Endothelial cell of umbilical vein (primary cell): ENCODE data around the gene ULBP1. TPM values are rescaled to one million over a fixed set of nuclear protein-coding genes. Genes with fewer than 3 reads are reported as not detected.

ENCODE experiments used
- BruUV-seq: library from RNA; stranded (reverse); fragments of 400-500 nt; replicated peaks from 2 replicates; lab custom pipeline; 2021; lab: Mats Ljungman, UMichigan
- CTCF ChIA-PET: fragments of 300-600, 350-600 bp; sonication (Branson Sonifier 250); formaldehyde crosslinking; loops from one replicate; lab custom pipeline; 2021; ENCODE audit warnings: antibody characterized with exemption, inconsistent platforms; lab: Charles Lee
- POLR2A ChIA-PET: fragments of 300-600, 350-600 bp; sonication (Branson Sonifier 250); formaldehyde crosslinking; loops from one replicate; lab custom pipeline; 2021; ENCODE audit warnings: antibody characterized with exemption, inconsistent platforms; lab: Charles Lee
- DNase-seq: peaks from one replicate; pipeline ENCODE4 v3.0.0-alpha.2; 2011; ENCODE audit warnings: low read depth, low spot score
- FAIRE-seq: peaks from 2 replicates; lab custom pipeline; 2011; peaks lifted over from hg19 to GRCh38; lab: Jason Lieb, UNC
- H2AFZ ChIP-seq: 2 replicates; pipeline ENCODE4 v1.6.0; 2012; ENCODE audit warnings: low read depth, low read length, control low read depth, inconsistent platforms
- H3K27ac ChIP-seq: 2 replicates; pipeline ENCODE4 v1.5.1; 2011; ENCODE audit warnings: low read depth, mild to moderate bottlenecking, control low read depth, low read length, moderate library complexity; ENCODE audit not compliant: insufficient read depth
- H3K27me3 ChIP-seq, 2 experiments: 2 replicates each; pipeline versions ENCODE4 v1.6.0 to v1.6.1; 2011; ENCODE audit warnings: low read length in 2 of 2, mixed read lengths in 1 of 2; ENCODE audit not compliant: control insufficient read depth in 2 of 2, insufficient read depth in 2 of 2
- H3K36me3 ChIP-seq, 2 experiments: 2 replicates in 1 of 2; 3 replicates in 1 of 2; pipeline ENCODE4 v1.5.1; 2011; ENCODE audit warnings: low read length in 2 of 2, mild to moderate bottlenecking in 1 of 2, moderate library complexity in 1 of 2; ENCODE audit not compliant: control insufficient read depth in 2 of 2, insufficient read depth in 2 of 2; ENCODE audit errors: extremely low read depth in 1 of 2
- H3K4me1 ChIP-seq: 3 replicates; pipeline ENCODE4 v1.5.1; 2011; ENCODE audit warnings: mild to moderate bottlenecking, low read length; ENCODE audit not compliant: control insufficient read depth, insufficient read depth; ENCODE audit errors: extremely low read depth
- H3K4me2 ChIP-seq: 2 replicates; pipeline ENCODE4 v1.6.1; 2011; ENCODE audit warnings: low read length, control low read depth, mixed read lengths; ENCODE audit not compliant: insufficient read depth
- H3K4me3 ChIP-seq, 3 experiments: fragments of 200-600 bp in 1 of 3; sonication (generic), shearing (Covaris generic) in 1 of 3; replicated peaks in 1 of 3; 2 replicates each; pipeline ENCODE4 v1.5.1; 2011 to 2016; ENCODE audit warnings: control low read depth in 3 of 3, low read length in 3 of 3, mild to moderate bottlenecking in 2 of 3, inconsistent platforms in 1 of 3, low read depth in 1 of 3, moderate library complexity in 1 of 3; ENCODE audit not compliant: insufficient read depth in 1 of 3
- H3K79me2 ChIP-seq: 2 replicates; pipeline ENCODE4 v1.6.0; 2012; ENCODE audit warnings: low read length, inconsistent platforms; ENCODE audit not compliant: control insufficient read depth, insufficient read depth
- H3K9ac ChIP-seq: replicated peaks from 2 replicates; pipeline ENCODE3; 2011; ENCODE audit warnings: low read length, control low read depth; ENCODE audit not compliant: insufficient read depth; ENCODE audit errors: extremely low read depth
- H3K9me1 ChIP-seq: replicated peaks from 3 replicates; pipeline ENCODE4 v1.6.0; 2011; ENCODE audit warnings: mild to moderate bottlenecking, low read length; ENCODE audit not compliant: control insufficient read depth, insufficient read depth; ENCODE audit errors: extremely low read depth
- H3K9me3 ChIP-seq: replicated peaks from 2 replicates; pipeline ENCODE4 v1.5.1; 2012; ENCODE audit warnings: low read length, inconsistent platforms; ENCODE audit not compliant: control insufficient read depth, insufficient read depth
- H4K20me1 ChIP-seq: replicated peaks from 2 replicates; pipeline ENCODE3; 2011; ENCODE audit warnings: mild to moderate bottlenecking, low read length; ENCODE audit not compliant: control insufficient read depth, insufficient read depth; ENCODE audit errors: extremely low read depth
- EZH2 ChIP-seq: IDR thresholded peaks from 2 replicates; pipeline ENCODE4 v1.6.1; 2012; ENCODE audit warnings: borderline replicate concordance, low read depth, mild to moderate bottlenecking, moderate library complexity, low read length, inconsistent platforms; ENCODE audit not compliant: severe bottlenecking
- FOS ChIP-seq: IDR thresholded peaks from 2 replicates; pipeline ENCODE4 v1.6.1; 2011; ENCODE audit warnings: mild to moderate bottlenecking, low read length, moderate library complexity, borderline replicate concordance; ENCODE audit not compliant: insufficient read depth
- GATA2 ChIP-seq: IDR thresholded peaks from 2 replicates; pipeline ENCODE4 v1.7.0; 2011; ENCODE audit warnings: low read depth, mild to moderate bottlenecking, moderate library complexity, mixed read lengths, low read length; ENCODE audit not compliant: insufficient read length, insufficient read depth
- JUN ChIP-seq: IDR thresholded peaks from 2 replicates; pipeline ENCODE4 v1.6.1; 2011; ENCODE audit warnings: borderline replicate concordance, low read depth; ENCODE audit not compliant: insufficient read length, insufficient read depth
- MYC ChIP-seq: IDR thresholded peaks from one replicate; pipeline ENCODE4 v1.6.1; 2011; ENCODE audit warnings: mild to moderate bottlenecking, low read depth, low read length
- POLR2AphosphoS5 ChIP-seq: IDR thresholded peaks from 2 replicates; pipeline ENCODE4 v1.6.1; 2012; ENCODE audit warnings: low read depth, mild to moderate bottlenecking, control low read depth, low read length, moderate library complexity; ENCODE audit not compliant: insufficient read depth
- dilution Hi-C: fragments of 300-500 bp; cut with MboI; formaldehyde crosslinking; loops from one replicate; pipeline ENCODE4 v1.15.0; 2019; ENCODE audit warnings: low sequenced_read_pairs; ENCODE audit not compliant: extremely low pct_ligation_motif_present
- intact Hi-C: fragments of 100-400 bp; cut with micrococcal nuclease; formaldehyde crosslinking; loops from one replicate; pipeline ENCODE4 v1.10.0; 2022
- polyA plus RNA-seq, 4 experiments: library from polyadenylated mRNA; depleted of rRNA in 3 of 4; stranded (reverse) in 3 of 4; unstranded in 1 of 4; fragments of >200 nt; gene quantifications; 2 replicates each; pipeline versions ENCODE4 v1.2.1 to v1.2.3, GENCODE V29; 2011 to 2012; ENCODE audit warnings: missing spikeins in 1 of 4
- total RNA-seq: library from RNA; stranded (reverse); gene quantifications from 2 replicates; pipeline ENCODE4 v1.2.3, GENCODE V29; 2021
- TF ChIP-seq, protein P1 (sequence below), 2 donors: IDR thresholded peaks; 1 replicate in 1 of 2; 2 replicates in 1 of 2; pipeline ENCODE4 v1.5.1; 2011; ENCODE audit warnings: low read length in 2 of 2, mild to moderate bottlenecking in 2 of 2, moderate library complexity in 2 of 2, control low read depth in 1 of 2, inconsistent platforms in 1 of 2, low read depth in 1 of 2; ENCODE audit not compliant: insufficient read depth in 1 of 2; ENCODE audit errors: extremely low read depth in 1 of 2
- TF ChIP-seq, protein P2 (sequence below): IDR thresholded peaks from 2 replicates; pipeline ENCODE4 v1.6.1; 2011; ENCODE audit not compliant: insufficient read depth, insufficient read length

Gene ULBP1
- total and polyA plus RNA-seq, 2 donors (not counting 3 experiments of a cell fraction or from before 2014, with no cell fraction given), result 0.33 to 1.4 TPM

DNA sequence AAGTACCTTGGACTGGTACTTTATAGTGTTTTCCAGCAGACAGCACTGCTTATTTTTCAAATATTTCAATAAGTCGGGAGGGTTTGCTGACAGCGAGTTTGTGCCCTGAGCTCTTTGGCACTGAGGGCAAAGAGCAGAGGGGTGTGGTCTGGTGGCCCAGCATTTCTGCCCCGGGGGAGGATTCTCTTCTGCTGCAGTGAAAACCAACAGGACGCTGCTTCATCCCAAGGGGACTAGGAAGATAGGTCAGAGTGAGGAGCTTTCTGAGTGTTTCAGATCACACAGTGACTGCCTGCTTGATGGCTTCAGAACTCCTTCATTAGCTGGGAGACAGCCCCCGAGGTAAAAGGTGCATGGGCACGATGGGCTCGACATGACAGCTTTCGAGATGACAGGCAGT lies 13.3 kb upstream of the ULBP1 start:
- intact Hi-C loops (no loop called here), dilution Hi-C loops (no loop called here)
- no peak overlapping the region for H3K27ac ChIP-seq
- DNase-seq (no peak), FAIRE-seq (no peak)
- no peaks in the 10 kb centered on the region for H3K9me3 ChIP-seq
- H3K4me3 ChIP-seq, result no peak overlapping the region
- no peaks in the 10 kb centered on the region for H3K4me1 ChIP-seq
- no peaks in the 10 kb centered on the region for H3K9me1 ChIP-seq
- BruUV-seq, result no TSS peak
- H3K36me3 ChIP-seq, result peaks cover 0 to 3% of the 10 kb centered on the region in 2 experiments
- CTCF ChIA-PET, result no interaction called here
- no peaks in the 10 kb centered on the region for H3K79me2 ChIP-seq
- peaks cover 25 to 36% of the 10 kb centered on the region in 2 experiments for H3K27me3 ChIP-seq
- no peak for TF ChIP-seq GATA2
- no peak for TF ChIP-seq JUN
- TF ChIP-seq EZH2, result no peak
- no peak for TF ChIP-seq MYC
- no peak for TF ChIP-seq POLR2AphosphoS5
- TF ChIP-seq, protein P1, sequence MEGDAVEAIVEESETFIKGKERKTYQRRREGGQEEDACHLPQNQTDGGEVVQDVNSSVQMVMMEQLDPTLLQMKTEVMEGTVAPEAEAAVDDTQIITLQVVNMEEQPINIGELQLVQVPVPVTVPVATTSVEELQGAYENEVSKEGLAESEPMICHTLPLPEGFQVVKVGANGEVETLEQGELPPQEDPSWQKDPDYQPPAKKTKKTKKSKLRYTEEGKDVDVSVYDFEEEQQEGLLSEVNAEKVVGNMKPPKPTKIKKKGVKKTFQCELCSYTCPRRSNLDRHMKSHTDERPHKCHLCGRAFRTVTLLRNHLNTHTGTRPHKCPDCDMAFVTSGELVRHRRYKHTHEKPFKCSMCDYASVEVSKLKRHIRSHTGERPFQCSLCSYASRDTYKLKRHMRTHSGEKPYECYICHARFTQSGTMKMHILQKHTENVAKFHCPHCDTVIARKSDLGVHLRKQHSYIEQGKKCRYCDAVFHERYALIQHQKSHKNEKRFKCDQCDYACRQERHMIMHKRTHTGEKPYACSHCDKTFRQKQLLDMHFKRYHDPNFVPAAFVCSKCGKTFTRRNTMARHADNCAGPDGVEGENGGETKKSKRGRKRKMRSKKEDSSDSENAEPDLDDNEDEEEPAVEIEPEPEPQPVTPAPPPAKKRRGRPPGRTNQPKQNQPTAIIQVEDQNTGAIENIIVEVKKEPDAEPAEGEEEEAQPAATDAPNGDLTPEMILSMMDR (IDR thresholded peaks at IDR 0.05; ENCODE audit: extremely low read depth in 1 of 2, insufficient read depth in 1 of 2, low read depth in 1 of 2, low read length in 2 of 2), result no peak
- TF ChIP-seq, protein P2, sequence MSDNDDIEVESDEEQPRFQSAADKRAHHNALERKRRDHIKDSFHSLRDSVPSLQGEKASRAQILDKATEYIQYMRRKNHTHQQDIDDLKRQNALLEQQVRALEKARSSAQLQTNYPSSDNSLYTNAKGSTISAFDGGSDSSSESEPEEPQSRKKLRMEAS, result no peak
- TF ChIP-seq FOS, result no peak
- POLR2A ChIA-PET, result no interaction called here
- no peaks in the 10 kb centered on the region for H4K20me1 ChIP-seq
- H3K4me2 ChIP-seq, result no peak overlapping the region
- H2AFZ ChIP-seq, result no peak overlapping the region
- H3K9ac ChIP-seq, result no peak overlapping the region
